Hepatocyte (in vitro differentiated cells): ENCODE measurements around the gene BLOC1S1.

Experiments
- EZH2 ChIP-seq: fragments of 200-600 bp; sonication (generic); IDR thresholded peaks from 2 replicates; pipeline ENCODE4 v1.6.1; 2016; ENCODE audit warnings: antibody characterized with exemption, mild to moderate bottlenecking, borderline replicate concordance
- TF ChIP-seq, protein P1 (sequence below): fragments of 200-600 bp; sonication (generic); IDR thresholded peaks from 2 replicates; pipeline ENCODE4 v1.5.1; 2016; ENCODE audit warnings: antibody characterized with exemption, mild to moderate bottlenecking; ENCODE audit not compliant: poor library complexity

- no peak for TF ChIP-seq EZH2
- TF ChIP-seq, protein P1, sequence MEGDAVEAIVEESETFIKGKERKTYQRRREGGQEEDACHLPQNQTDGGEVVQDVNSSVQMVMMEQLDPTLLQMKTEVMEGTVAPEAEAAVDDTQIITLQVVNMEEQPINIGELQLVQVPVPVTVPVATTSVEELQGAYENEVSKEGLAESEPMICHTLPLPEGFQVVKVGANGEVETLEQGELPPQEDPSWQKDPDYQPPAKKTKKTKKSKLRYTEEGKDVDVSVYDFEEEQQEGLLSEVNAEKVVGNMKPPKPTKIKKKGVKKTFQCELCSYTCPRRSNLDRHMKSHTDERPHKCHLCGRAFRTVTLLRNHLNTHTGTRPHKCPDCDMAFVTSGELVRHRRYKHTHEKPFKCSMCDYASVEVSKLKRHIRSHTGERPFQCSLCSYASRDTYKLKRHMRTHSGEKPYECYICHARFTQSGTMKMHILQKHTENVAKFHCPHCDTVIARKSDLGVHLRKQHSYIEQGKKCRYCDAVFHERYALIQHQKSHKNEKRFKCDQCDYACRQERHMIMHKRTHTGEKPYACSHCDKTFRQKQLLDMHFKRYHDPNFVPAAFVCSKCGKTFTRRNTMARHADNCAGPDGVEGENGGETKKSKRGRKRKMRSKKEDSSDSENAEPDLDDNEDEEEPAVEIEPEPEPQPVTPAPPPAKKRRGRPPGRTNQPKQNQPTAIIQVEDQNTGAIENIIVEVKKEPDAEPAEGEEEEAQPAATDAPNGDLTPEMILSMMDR: no peak
Measured at GRCh38 chr12:55717011-55718007, 1.5 kb downstream of the BLOC1S1 start.
